ENCODE results near the gene MAPK1IP1L.

The MAPK1IP1L gene

DNA sequence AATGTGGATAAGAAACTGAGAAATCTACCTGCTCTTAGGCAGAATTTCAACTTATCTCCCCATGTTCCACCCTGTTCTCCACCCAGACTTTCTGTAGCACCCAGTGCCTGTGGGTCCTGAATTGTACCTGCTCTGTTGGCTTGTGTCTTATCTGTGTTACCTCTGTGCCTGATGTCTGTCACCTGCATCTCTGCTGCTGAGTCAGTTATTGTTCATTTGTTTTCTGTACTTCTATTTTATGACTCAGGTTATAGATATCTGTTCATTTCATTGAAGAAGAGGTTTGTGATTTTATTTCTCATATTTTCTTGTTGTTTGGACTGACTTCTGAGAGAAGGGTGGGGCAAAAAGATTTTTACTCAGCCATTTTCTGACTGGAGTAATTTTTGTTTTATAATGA is 12.7 kb upstream of the MAPK1IP1L start:
- H3K9me3 Mint-ChIP-seq: peaks cover 4% of the 10 kb centered on the region
- no peaks in the 10 kb centered on the region for H3K4me1 Mint-ChIP-seq
- no peaks in the 10 kb centered on the region for H3K27me3 Mint-ChIP-seq (ENCODE audit: low read depth, poor library complexity)
- peaks cover 78% of the 10 kb centered on the region for H3K36me3 Mint-ChIP-seq (ENCODE audit: low read depth)
- DNase-seq: no peak
- TF ChIP-seq, protein P1, sequence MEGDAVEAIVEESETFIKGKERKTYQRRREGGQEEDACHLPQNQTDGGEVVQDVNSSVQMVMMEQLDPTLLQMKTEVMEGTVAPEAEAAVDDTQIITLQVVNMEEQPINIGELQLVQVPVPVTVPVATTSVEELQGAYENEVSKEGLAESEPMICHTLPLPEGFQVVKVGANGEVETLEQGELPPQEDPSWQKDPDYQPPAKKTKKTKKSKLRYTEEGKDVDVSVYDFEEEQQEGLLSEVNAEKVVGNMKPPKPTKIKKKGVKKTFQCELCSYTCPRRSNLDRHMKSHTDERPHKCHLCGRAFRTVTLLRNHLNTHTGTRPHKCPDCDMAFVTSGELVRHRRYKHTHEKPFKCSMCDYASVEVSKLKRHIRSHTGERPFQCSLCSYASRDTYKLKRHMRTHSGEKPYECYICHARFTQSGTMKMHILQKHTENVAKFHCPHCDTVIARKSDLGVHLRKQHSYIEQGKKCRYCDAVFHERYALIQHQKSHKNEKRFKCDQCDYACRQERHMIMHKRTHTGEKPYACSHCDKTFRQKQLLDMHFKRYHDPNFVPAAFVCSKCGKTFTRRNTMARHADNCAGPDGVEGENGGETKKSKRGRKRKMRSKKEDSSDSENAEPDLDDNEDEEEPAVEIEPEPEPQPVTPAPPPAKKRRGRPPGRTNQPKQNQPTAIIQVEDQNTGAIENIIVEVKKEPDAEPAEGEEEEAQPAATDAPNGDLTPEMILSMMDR (IDR thresholded peaks at IDR 0.05): no peak
- H3K27ac Mint-ChIP-seq: no peak overlapping the region
- no peak overlapping the region for H3K4me3 Mint-ChIP-seq

GRCh38 chr14:55043528-55043927 is 7.9 kb upstream of the MAPK1IP1L start:
- TF ChIP-seq, protein P1 (IDR thresholded peaks at IDR 0.05): no peak
- Mint-ChIP-seq H3K4me3 (no peak overlapping the region), H3K4me1 (no peaks in the 10 kb centered on the region), H3K36me3 (ENCODE audit: low read depth) (peaks cover 41% of the 10 kb centered on the region), H3K27ac (no peak overlapping the region), H3K9me3 (no peaks in the 10 kb centered on the region), H3K27me3 (ENCODE audit: low read depth, poor library complexity) (no peaks in the 10 kb centered on the region)
- no peak for DNase-seq

DNA sequence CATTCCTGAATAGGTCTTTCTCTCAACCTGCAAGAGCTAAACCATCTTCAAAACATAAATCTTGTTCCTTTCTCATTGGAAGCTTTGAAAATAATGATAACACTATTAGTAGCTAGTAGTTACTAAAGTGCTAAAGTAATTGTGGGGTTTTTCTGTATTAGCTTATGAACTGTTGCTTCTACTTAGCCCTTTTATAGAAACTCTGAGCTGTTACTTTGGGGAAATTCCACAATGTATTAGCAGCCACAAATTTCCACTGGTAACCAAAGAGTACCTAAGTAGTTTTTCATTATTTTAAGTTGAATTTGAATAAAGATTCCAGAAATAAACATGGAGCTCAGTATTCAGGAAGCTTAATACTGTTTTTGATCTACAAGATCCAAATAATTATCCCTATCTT is 6.4 kb upstream of the MAPK1IP1L start:
- Mint-ChIP-seq H3K4me3 (no peak overlapping the region), H3K4me1 (peaks cover 5% of the 10 kb centered on the region), H3K36me3 (ENCODE audit: low read depth) (peaks cover 26% of the 10 kb centered on the region), H3K27me3 (ENCODE audit: low read depth, poor library complexity) (no peaks in the 10 kb centered on the region), H3K9me3 (no peaks in the 10 kb centered on the region), H3K27ac (no peak overlapping the region)
- TF ChIP-seq, protein P1 (IDR thresholded peaks at IDR 0.05): no peak
- DNase-seq: no peak

GRCh38 chr14:55047301-55048053 is 4.0 kb upstream of the MAPK1IP1L start:
- no peak overlapping the region for H3K27ac Mint-ChIP-seq

GRCh38 chr14:55048900-55049436 is 2.5 kb upstream of the MAPK1IP1L start:
- H3K4me1 Mint-ChIP-seq: peaks cover 29% of the 10 kb centered on the region
- H3K4me3 Mint-ChIP-seq: no peak overlapping the region
- H3K36me3 Mint-ChIP-seq (ENCODE audit: low read depth): peaks cover 17% of the 10 kb centered on the region

More at GRCh38 chr14:55047301-55048053, 4.0 kb upstream of the MAPK1IP1L start:
- no peak overlapping the region for H3K4me3 Mint-ChIP-seq
- DNase-seq: no peak
- no peaks in the 10 kb centered on the region for H3K27me3 Mint-ChIP-seq (ENCODE audit: low read depth, poor library complexity)
- H3K9me3 Mint-ChIP-seq: no peaks in the 10 kb centered on the region
- peaks cover 15% of the 10 kb centered on the region for H3K36me3 Mint-ChIP-seq (ENCODE audit: low read depth)
- H3K4me1 Mint-ChIP-seq: peaks cover 15% of the 10 kb centered on the region
- TF ChIP-seq, protein P1 (IDR thresholded peaks at IDR 0.05): no peak

More at GRCh38 chr14:55048900-55049436, 2.5 kb upstream of the MAPK1IP1L start:
- H3K9me3 Mint-ChIP-seq: no peaks in the 10 kb centered on the region
- no peaks in the 10 kb centered on the region for H3K27me3 Mint-ChIP-seq (ENCODE audit: low read depth, poor library complexity)
- DNase-seq: no peak
- H3K27ac Mint-ChIP-seq: no peak overlapping the region
- TF ChIP-seq, protein P1 (IDR thresholded peaks at IDR 0.05): no peak

Data from nephron progenitor cell (in vitro differentiated cells).